ENCODE measurements around the gene UNC5A. TPM values are rescaled to one million over a fixed set of nuclear protein-coding genes. Genes with fewer than 3 reads are reported as not detected.

UNC5A gene
- total and polyA plus RNA-seq, 8 donors, result 0.09 to 3.6 (median 0.32) TPM

DNA sequence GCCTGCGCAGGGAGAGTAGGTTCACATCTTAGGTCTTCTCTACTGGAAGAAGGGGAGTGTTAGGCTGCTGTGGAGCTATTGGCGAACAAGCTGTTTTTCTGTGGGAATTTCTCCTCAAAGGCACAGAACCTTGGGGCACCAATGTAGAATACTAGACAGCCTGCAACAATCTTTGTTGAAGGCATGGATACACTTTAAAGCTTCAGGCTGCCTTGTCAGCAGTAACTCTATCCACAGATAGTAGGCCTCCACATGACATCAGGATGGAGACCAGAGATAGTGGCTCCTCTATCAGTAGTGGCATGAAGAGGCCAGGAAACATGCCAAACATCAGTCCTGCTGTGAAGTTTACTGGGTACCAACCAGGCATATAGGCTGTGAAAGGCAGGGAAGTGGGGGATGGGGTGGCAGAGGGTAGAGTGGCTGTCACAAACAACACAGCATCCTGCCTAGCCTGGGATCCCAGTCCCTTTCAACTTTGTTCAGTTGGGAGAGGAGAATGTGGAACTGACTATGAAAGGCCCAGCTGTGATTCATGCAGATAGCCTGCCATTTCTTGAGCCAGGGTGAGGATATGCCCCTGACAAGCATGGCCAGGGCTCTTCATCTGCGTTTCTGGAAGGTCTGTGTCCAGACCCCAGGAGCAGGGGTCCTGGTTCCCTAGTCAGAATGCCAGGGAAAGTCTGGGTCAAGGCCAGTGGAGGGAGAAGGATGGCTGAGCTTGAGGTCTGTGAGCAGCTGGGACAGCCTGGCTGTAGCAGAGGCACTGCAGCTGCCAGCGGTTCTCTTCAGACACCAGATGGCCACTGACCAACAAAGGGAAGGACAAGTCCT is 89.8 kb downstream of the UNC5A start:
- Histone ChIP-seq H3K36me3 (peaks cover 0 to 19% (median 8%) of the 10 kb centered on the region in 3 donors), H3K4me3 (no peak overlapping the region), H3K27me3 (no peaks in the 10 kb centered on the region), H3K27ac (no peak overlapping the region), H3K4me1 (no peaks in the 10 kb centered on the region), H3K9me3 (no peaks in the 10 kb centered on the region)
- FAIRE-seq (no peak), ATAC-seq (peak in 1 of 4 donors; percentile 27), DNase-seq (no peak)
- WGBS, 2 donors, result 89 to 90% methylated on average over 4 of the region's 4 CpGs
- intact Hi-C loops (cut with DNase I), result no loop called here
- no peak for TF ChIP-seq CTCF (IDR thresholded peaks at IDR 0.05)

- no peaks in the 10 kb centered on the region for H3K4me1 ChIP-seq
- DNase-seq (no peak), ATAC-seq (no peak), FAIRE-seq (no peak)
- H3K9me3 ChIP-seq, result no peaks in the 10 kb centered on the region
- H3K36me3 ChIP-seq, result peaks cover 0 to 25% (median 14%) of the 10 kb centered on the region in 3 donors
- TF ChIP-seq CTCF (IDR thresholded peaks at IDR 0.05), result no peak
- intact Hi-C loops (cut with DNase I), result no loop called here
- no peak overlapping the region for H3K4me3 ChIP-seq
- no peak overlapping the region for H3K27ac ChIP-seq
- WGBS, 2 donors, result 72 to 74% methylated on average over 7 of the region's 7 CpGs
- H3K27me3 ChIP-seq, result no peaks in the 10 kb centered on the region
Observed at GRCh38 chr5:176900780-176901204, 90.4 kb downstream of the UNC5A start.

DNA sequence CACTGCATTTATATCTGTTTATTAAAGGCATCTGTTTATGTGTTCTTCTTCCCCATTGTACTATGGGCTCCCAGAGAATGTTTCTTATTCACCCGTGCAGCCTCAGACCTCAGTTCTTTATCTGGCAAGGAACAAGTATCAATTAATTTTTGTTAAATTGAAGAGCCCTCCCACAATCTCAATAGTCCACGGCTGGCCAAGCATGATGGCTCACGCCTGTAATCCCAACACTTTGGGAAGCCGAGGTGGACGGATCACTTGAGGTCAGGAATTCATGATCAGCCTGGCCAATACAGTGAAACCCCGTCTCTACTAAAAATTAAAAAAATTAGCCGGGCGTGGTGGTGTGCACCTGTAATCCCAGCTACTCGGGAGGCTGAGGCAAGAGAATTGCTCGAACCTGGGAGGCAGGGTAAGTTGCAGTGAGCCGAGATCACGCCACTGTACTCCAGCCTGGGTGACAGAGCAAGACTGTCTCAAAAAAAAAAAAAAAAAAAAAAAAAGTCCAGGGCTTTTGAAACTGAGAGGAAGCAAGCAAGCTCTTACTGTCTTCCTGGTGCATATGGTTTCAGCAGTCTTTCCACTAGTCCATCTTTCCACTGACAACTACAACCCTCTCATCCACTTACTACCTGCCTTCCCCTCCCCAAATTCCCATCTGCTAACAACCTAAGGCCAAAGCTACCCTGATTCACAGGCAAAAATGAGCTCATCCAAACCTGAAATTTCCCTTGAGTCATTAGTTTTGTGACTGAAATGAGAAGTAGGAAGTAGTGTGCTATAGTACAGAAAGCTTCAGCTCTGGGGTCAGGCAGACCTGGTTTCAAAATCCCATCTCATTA is 91.1 kb downstream of the UNC5A start:
- WGBS, 2 donors, result 91 to 92% methylated on average over 12 of the region's 12 CpGs
- H3K36me3 ChIP-seq, result peaks cover 0 to 32% (median 19%) of the 10 kb centered on the region in 3 donors
- ATAC-seq (peak in 2 of 4 donors; percentile 19 to 23), DNase-seq (no peak), FAIRE-seq (no peak)
- no peak for TF ChIP-seq CTCF (IDR thresholded peaks at IDR 0.05)
- H3K4me3 ChIP-seq, result no peak overlapping the region
- H3K9me3 ChIP-seq, result no peaks in the 10 kb centered on the region
- intact Hi-C loops (cut with DNase I), result no loop called here
- H3K27ac ChIP-seq, result no peak overlapping the region
- no peaks in the 10 kb centered on the region for H3K27me3 ChIP-seq
- no peaks in the 10 kb centered on the region for H3K4me1 ChIP-seq

DNA sequence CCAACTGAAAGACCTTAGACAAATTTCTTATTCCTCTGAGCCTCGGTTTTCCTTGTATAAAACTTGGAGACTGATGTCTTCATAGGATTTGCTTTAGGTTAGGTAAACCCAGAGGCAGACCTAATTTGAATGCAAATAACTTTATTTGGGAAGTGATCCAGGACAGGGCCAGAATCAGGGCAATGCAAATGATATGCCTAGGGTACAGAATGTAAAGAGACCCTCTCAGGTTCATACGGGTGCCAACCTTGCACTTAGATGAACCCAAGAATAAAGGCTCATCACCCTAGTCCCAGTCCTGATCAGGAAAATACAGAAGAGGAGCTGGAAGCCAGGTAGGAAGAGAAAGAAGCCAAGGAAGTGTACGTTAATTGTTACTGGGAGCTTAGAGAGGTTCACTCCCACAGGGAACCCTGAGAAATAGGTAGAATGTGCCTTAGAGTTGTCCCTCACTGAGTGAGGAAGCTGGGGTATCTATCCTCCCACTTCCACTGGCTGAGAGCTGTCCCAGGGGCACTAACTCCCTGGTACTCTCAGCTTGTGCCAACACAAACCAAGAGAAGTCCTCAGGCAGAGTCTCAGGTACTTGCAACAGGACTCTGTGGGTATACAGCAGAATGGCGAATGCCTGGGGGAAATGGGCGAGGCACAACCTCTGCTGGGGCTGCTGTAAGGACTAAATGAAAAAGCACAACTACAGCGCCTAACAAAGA is 91.9 kb downstream of the UNC5A start:
- Histone ChIP-seq H3K27me3 (no peaks in the 10 kb centered on the region), H3K36me3 (peaks cover 3 to 40% (median 21%) of the 10 kb centered on the region in 3 donors), H3K4me1 (no peaks in the 10 kb centered on the region), H3K4me3 (no peak overlapping the region), H3K9me3 (no peaks in the 10 kb centered on the region), H3K27ac (no peak overlapping the region)
- DNase-seq, result no peak
- WGBS, 2 donors, result 90 to 92% methylated on average over 6 of the region's 6 CpGs
- no peak for FAIRE-seq
- intact Hi-C loops (cut with DNase I), result no loop called here
- TF ChIP-seq CTCF (IDR thresholded peaks at IDR 0.05), result no peak
- ATAC-seq, result no peak

Measured in pancreas (tissue), 10 donors.